Endothelial cell of umbilical vein (primary cell): ENCODE data around the gene RBSN. TPM values are rescaled to one million over a fixed set of nuclear protein-coding genes. Genes with fewer than 3 reads are reported as not detected.

Experiments
- BruUV-seq: library from RNA; stranded (reverse); fragments of 400-500 nt; replicated peaks from 2 replicates; lab custom pipeline; 2021; lab: Mats Ljungman, UMichigan
- CTCF ChIA-PET: fragments of 300-600, 350-600 bp; sonication (Branson Sonifier 250); formaldehyde crosslinking; loops from one replicate; lab custom pipeline; 2021; ENCODE audit warnings: antibody characterized with exemption, inconsistent platforms; lab: Charles Lee
- POLR2A ChIA-PET: fragments of 300-600, 350-600 bp; sonication (Branson Sonifier 250); formaldehyde crosslinking; loops from one replicate; lab custom pipeline; 2021; ENCODE audit warnings: antibody characterized with exemption, inconsistent platforms; lab: Charles Lee
- DNase-seq: peaks from one replicate; pipeline ENCODE4 v3.0.0-alpha.2; 2011; ENCODE audit warnings: low read depth, low spot score
- FAIRE-seq: peaks from 2 replicates; lab custom pipeline; 2011; peaks lifted over from hg19 to GRCh38; lab: Jason Lieb, UNC
- H2AFZ ChIP-seq: 2 replicates; pipeline ENCODE4 v1.6.0; 2012; ENCODE audit warnings: low read depth, low read length, control low read depth, inconsistent platforms
- H3K27ac ChIP-seq: 2 replicates; pipeline ENCODE4 v1.5.1; 2011; ENCODE audit warnings: low read depth, mild to moderate bottlenecking, control low read depth, low read length, moderate library complexity; ENCODE audit not compliant: insufficient read depth
- H3K27me3 ChIP-seq, 2 experiments: 2 replicates each; pipeline versions ENCODE4 v1.6.0 to v1.6.1; 2011; ENCODE audit warnings: low read length in 2 of 2, mixed read lengths in 1 of 2; ENCODE audit not compliant: control insufficient read depth in 2 of 2, insufficient read depth in 2 of 2
- H3K36me3 ChIP-seq, 2 experiments: 2 replicates in 1 of 2; 3 replicates in 1 of 2; pipeline ENCODE4 v1.5.1; 2011; ENCODE audit warnings: low read length in 2 of 2, mild to moderate bottlenecking in 1 of 2, moderate library complexity in 1 of 2; ENCODE audit not compliant: control insufficient read depth in 2 of 2, insufficient read depth in 2 of 2; ENCODE audit errors: extremely low read depth in 1 of 2
- H3K4me1 ChIP-seq: 3 replicates; pipeline ENCODE4 v1.5.1; 2011; ENCODE audit warnings: mild to moderate bottlenecking, low read length; ENCODE audit not compliant: control insufficient read depth, insufficient read depth; ENCODE audit errors: extremely low read depth
- H3K4me2 ChIP-seq: 2 replicates; pipeline ENCODE4 v1.6.1; 2011; ENCODE audit warnings: low read length, control low read depth, mixed read lengths; ENCODE audit not compliant: insufficient read depth
- H3K4me3 ChIP-seq, 3 experiments: fragments of 200-600 bp in 1 of 3; sonication (generic), shearing (Covaris generic) in 1 of 3; replicated peaks in 1 of 3; 2 replicates each; pipeline ENCODE4 v1.5.1; 2011 to 2016; ENCODE audit warnings: control low read depth in 3 of 3, low read length in 3 of 3, mild to moderate bottlenecking in 2 of 3, inconsistent platforms in 1 of 3, low read depth in 1 of 3, moderate library complexity in 1 of 3; ENCODE audit not compliant: insufficient read depth in 1 of 3
- H3K79me2 ChIP-seq: 2 replicates; pipeline ENCODE4 v1.6.0; 2012; ENCODE audit warnings: low read length, inconsistent platforms; ENCODE audit not compliant: control insufficient read depth, insufficient read depth
- H3K9ac ChIP-seq: replicated peaks from 2 replicates; pipeline ENCODE3; 2011; ENCODE audit warnings: low read length, control low read depth; ENCODE audit not compliant: insufficient read depth; ENCODE audit errors: extremely low read depth
- H3K9me1 ChIP-seq: replicated peaks from 3 replicates; pipeline ENCODE4 v1.6.0; 2011; ENCODE audit warnings: mild to moderate bottlenecking, low read length; ENCODE audit not compliant: control insufficient read depth, insufficient read depth; ENCODE audit errors: extremely low read depth
- H3K9me3 ChIP-seq: replicated peaks from 2 replicates; pipeline ENCODE4 v1.5.1; 2012; ENCODE audit warnings: low read length, inconsistent platforms; ENCODE audit not compliant: control insufficient read depth, insufficient read depth
- H4K20me1 ChIP-seq: replicated peaks from 2 replicates; pipeline ENCODE3; 2011; ENCODE audit warnings: mild to moderate bottlenecking, low read length; ENCODE audit not compliant: control insufficient read depth, insufficient read depth; ENCODE audit errors: extremely low read depth
- CTCF ChIP-seq, 2 donors: IDR thresholded peaks; 1 replicate in 1 of 2; 2 replicates in 1 of 2; pipeline ENCODE4 v1.5.1; 2011; ENCODE audit warnings: low read length in 2 of 2, mild to moderate bottlenecking in 2 of 2, moderate library complexity in 2 of 2, control low read depth in 1 of 2, inconsistent platforms in 1 of 2, low read depth in 1 of 2; ENCODE audit not compliant: insufficient read depth in 1 of 2; ENCODE audit errors: extremely low read depth in 1 of 2
- EZH2 ChIP-seq: IDR thresholded peaks from 2 replicates; pipeline ENCODE4 v1.6.1; 2012; ENCODE audit warnings: borderline replicate concordance, low read depth, mild to moderate bottlenecking, moderate library complexity, low read length, inconsistent platforms; ENCODE audit not compliant: severe bottlenecking
- FOS ChIP-seq: IDR thresholded peaks from 2 replicates; pipeline ENCODE4 v1.6.1; 2011; ENCODE audit warnings: mild to moderate bottlenecking, low read length, moderate library complexity, borderline replicate concordance; ENCODE audit not compliant: insufficient read depth
- GATA2 ChIP-seq: IDR thresholded peaks from 2 replicates; pipeline ENCODE4 v1.7.0; 2011; ENCODE audit warnings: low read depth, mild to moderate bottlenecking, moderate library complexity, mixed read lengths, low read length; ENCODE audit not compliant: insufficient read length, insufficient read depth
- JUN ChIP-seq: IDR thresholded peaks from 2 replicates; pipeline ENCODE4 v1.6.1; 2011; ENCODE audit warnings: borderline replicate concordance, low read depth; ENCODE audit not compliant: insufficient read length, insufficient read depth
- MAX ChIP-seq: IDR thresholded peaks from 2 replicates; pipeline ENCODE4 v1.6.1; 2011; ENCODE audit not compliant: insufficient read depth, insufficient read length
- MYC ChIP-seq: IDR thresholded peaks from one replicate; pipeline ENCODE4 v1.6.1; 2011; ENCODE audit warnings: mild to moderate bottlenecking, low read depth, low read length
- POLR2A ChIP-seq: IDR thresholded peaks from 2 replicates; pipeline ENCODE4 v1.6.1; 2012; ENCODE audit warnings: low read depth, mild to moderate bottlenecking, control low read depth, low read length
- POLR2AphosphoS5 ChIP-seq: IDR thresholded peaks from 2 replicates; pipeline ENCODE4 v1.6.1; 2012; ENCODE audit warnings: low read depth, mild to moderate bottlenecking, control low read depth, low read length, moderate library complexity; ENCODE audit not compliant: insufficient read depth
- dilution Hi-C: fragments of 300-500 bp; cut with MboI; formaldehyde crosslinking; loops from one replicate; pipeline ENCODE4 v1.15.0; 2019; ENCODE audit warnings: low sequenced_read_pairs; ENCODE audit not compliant: extremely low pct_ligation_motif_present
- intact Hi-C: fragments of 100-400 bp; cut with micrococcal nuclease; formaldehyde crosslinking; loops from one replicate; pipeline ENCODE4 v1.10.0; 2022
- polyA plus RNA-seq, 4 experiments: library from polyadenylated mRNA; depleted of rRNA in 3 of 4; stranded (reverse) in 3 of 4; unstranded in 1 of 4; fragments of >200 nt; gene quantifications; 2 replicates each; pipeline versions ENCODE4 v1.2.1 to v1.2.3, GENCODE V29; 2011 to 2012; ENCODE audit warnings: missing spikeins in 1 of 4
- total RNA-seq: library from RNA; stranded (reverse); gene quantifications from 2 replicates; pipeline ENCODE4 v1.2.3, GENCODE V29; 2021

Gene RBSN
- total and polyA plus RNA-seq, 2 donors (not counting 3 experiments of a cell fraction or from before 2014, with no cell fraction given), result 6.7 to 23.6 TPM

GRCh38 chr3:15114466-15115358 lies 15.8 kb upstream of the RBSN start:
- Histone ChIP-seq H4K20me1 (no peaks in the 10 kb centered on the region), H3K36me3 (no peaks in the 10 kb centered on the region), H3K9me3 (no peaks in the 10 kb centered on the region), H3K27ac (no peak overlapping the region), H2AFZ (no peak overlapping the region), H3K4me3 (no peak overlapping the region), H3K4me2 (no peak overlapping the region), H3K27me3 (peaks cover 0 to 11% of the 10 kb centered on the region in 2 experiments), H3K9me1 (no peaks in the 10 kb centered on the region), H3K79me2 (no peaks in the 10 kb centered on the region), H3K9ac (no peak overlapping the region), H3K4me1 (no peaks in the 10 kb centered on the region)
- DNase-seq (no peak), FAIRE-seq (no peak)
- ChIA-PET POLR2A (interaction anchor here (0.7 kb wide), 1 partner anchor 1036 kb away, joined by 3 read pairs; no protein-coding TSS in a partner anchor), CTCF (interaction anchor here (0.6 kb wide), 1 partner anchor 10 kb away, joined by 4 read pairs; no protein-coding TSS in a partner anchor)
- dilution Hi-C loops, result no loop called here
- TF ChIP-seq POLR2AphosphoS5 (no peak), CTCF (IDR thresholded peaks at IDR 0.05; ENCODE audit: extremely low read depth in 1 of 2, insufficient read depth in 1 of 2, low read depth in 1 of 2, low read length in 2 of 2) (no peak), JUN (no peak), FOS (no peak), EZH2 (no peak), GATA2 (no peak), MYC (no peak), POLR2A (no peak), MAX (no peak)
- BruUV-seq, result no TSS peak
- intact Hi-C loops, result no loop called here
